ELR (cell line): ENCODE measurements around the gene FIBCD1.

ENCODE experiments used
- DNase-seq: peaks from one replicate; pipeline ENCODE4 v3.0.0-alpha.2; 2015; ENCODE audit warnings: low read depth

FIBCD1 gene

DNA sequence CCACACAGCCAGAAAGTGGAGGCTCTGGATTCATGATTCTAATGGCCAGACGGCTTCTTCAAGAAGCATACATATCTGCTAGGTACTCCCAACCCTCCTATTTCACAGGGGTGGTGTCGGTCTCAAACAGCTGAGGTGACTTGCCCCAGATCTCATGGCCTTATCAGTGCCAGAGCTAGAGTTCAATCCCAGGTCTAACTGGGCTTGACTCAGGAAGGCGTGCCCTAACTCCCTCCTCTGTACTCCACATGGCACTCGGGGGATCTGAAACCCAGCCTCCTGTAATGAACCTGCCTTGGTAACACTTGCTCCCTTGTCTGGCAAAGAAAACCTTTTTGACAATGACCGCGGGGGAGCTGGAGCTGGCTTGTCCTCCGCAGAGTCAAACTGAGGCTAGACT is 44.5 kb downstream of the FIBCD1 start:
- DNase-seq = no peak

DNA sequence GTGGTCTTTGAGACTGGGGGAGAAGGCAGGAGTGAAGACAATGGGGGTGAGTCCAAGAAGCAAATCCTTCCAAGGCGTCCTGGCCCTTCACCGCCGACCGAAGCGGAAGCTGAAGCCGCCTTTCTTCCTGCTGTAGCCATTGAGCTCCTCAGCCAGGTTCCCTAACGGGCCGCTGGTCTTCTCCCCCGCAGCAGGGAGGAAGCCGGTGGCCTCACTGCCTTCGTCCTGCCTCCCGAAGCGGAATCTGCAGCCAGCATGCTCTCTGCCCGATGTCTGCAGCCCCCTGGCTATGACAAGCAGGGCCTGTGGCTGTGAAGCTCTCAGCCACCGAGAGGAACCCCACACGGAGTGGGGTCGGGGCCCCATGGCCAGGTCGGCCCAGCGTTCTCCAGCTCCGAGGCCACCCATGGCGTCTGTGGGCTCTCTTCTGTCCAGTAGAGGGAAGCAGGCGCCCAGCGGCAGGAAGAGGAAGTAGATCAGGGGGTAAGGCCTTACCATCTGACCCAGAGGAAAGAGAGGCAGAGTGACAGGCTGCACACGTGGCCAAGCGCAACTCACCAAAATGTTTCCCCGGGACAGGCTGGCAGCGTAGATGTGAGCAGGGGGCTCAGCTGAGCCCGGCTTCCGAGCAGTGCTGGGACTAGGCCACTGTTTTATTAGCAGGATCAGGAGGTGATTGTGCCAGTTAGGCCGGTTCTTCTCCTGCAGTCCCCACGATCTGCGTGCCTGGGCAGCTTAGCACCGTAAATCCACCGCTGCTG is 45.5 kb downstream of the FIBCD1 start:
- DNase-seq = peak; percentile 35

DNA sequence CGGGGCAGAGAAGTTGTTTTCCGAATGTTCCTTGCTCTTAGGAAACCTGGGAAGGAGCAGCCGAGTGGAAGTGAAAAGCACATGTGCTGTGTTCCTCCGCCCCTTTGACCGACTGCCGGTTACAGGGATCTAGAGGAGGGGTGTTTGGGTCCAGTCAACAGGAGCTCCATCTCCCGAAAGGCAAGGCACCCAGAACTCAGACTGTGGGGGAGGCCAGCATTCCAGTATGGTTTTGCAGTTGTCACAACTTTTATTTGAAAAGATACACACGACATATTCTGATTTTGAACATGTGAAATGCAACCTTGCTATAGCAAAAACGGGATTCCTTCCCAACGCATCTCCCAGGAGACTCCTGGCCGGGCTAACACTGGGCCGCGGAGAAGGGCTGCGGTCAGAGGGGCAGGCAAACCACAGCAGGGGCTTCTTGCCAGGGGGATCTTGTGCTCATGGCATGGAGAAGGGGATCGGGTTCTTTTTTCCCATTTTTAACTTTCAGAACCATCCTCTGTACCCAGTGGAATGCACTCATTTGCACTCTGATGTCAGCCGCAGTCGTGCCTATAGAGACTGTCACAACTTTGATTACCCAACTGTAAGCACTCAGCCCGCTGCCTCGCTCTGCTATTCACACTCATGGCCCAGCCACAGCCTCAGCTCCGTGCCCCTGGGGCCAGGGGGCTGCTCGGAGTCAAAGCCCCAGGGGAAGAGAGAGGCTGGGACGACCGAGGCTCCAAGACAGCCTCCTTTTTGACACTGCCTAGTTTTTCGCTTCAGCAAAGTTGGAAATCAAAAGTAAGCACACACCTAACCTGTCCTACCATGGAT is 46.4 kb downstream of the FIBCD1 start:
- no peak for DNase-seq

DNA sequence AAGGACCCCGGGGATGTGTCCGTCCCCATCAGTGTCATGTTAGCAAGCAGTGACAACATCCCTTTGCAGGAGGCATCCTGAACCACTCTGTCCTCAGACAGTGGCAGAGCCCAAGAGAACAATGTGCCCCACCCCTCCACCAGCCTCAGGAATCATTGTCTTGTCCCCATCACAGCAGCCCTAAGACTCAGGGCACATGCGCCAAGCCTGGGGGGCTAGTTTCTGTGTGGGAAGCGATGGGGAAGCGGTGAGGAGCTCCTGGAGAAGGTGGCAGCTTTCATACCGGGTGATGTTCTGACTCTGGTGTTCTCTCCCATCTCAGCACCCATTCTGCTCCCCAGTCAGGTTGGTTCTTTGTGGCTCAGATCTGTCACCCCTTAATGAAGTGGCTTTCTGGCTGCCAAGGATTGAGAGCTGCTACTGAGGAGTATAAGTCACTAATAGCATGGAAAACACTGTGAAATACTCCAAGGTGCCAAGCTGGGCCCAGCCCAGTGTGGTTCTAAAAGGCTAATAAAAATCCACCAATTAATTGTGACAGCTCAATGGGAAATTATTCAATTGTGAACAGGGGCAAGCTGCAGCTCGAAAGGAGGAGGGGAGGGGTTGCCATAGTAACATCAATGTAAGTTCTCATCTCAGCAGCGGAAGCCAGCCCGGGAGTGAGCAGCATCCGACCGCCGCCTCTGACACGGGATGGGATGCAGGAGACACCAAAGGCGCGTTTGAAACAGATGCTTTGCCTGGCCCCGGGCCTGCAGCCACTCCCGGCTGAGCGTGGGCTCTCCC is 47.2 kb downstream of the FIBCD1 start:
- no peak for DNase-seq

DNA sequence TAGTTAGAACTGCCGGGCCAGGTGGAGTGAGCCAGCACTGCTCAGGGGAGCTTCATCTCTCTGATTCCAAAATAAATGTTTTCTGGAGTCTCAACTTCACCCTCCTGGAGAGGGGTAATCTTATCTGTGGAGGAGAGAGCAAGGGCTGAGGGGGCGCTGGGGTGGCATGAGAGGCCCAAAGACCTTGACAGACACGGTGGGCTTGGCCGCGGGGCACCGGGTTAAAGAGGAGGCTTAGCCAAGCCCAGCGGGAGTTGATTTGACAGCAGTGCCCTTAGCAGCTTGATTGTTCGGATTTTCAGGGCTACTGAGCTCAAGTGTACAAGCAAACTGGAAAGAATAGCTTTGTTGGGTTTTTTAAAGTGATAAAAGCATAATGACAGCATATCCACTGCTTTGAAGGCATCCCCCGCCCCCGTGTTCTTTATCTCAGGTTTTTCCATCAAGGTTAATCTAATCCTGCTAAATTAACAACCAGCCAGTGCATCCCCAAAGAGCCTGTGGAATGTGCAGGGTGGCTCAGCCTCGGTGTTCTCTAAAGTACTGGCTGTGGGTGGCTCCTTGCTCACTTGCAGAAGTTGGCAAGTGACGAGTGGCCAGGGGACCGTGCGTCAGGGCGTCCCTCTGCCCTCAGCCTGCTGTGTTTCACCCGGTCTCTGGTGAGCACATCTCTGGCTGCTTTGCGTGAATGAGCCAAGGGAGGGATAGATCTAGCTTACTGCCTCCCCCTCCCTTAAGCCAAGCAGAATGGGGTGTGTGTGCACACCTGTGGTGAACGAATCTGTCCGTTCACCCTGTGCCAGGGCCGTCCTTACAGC is 48.0 kb downstream of the FIBCD1 start:
- DNase-seq = no peak

DNA sequence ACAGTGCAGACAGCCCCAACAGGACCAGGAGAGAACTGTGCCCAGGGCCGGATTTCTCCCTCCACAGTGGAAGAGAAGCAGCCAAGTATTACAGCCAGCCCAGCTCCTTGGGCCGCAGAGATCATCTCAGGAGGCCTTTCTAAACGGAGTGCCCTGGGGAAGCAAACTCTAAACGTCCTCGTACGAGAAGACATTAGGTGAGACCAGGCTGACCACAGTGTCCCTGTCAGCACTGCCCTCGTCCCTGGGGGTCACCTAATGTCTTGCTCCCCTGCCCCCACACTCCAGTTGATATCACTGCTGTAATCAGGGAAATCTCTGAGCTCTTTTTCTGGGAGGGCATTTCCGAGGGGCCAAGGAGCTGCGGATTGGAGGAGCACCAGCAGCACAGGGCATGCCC is 48.9 kb downstream of the FIBCD1 start:
- no peak for DNase-seq

DNA sequence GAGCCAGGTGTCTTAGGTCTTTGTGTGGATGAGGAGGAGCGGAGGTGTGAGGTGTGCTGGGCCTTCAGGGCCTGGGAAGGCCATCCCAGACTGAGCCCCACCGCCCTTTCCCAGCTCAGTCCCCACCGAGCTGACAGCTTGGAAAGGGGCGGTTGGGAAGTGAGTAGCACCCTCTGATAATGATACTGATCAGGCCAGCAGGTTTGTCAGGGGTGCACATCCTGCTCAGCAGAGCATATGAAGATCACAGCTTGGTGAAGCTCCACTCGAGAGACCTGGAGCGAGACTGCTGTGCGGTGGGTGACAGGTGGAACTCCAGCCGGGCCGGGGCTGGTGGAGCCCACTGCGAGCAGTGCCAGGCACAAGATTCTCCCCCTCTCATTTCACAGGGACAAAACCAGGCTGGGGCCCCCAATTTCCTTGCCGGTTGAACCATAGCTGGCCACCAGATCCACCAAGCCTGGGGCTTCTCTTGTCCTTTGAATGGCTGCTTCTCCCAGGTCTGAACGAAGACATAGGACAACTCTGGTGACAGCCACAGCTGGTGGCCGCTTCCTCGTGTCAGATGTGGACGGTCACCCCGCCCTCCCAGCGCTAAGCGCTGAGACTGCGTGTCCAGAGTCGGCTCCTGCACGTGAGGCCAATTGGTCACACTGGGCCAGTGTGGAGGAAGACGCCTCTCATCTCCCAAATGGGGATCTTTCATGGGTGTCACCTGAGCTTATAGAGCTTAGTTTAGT is 50.7 kb downstream of the FIBCD1 start:
- DNase-seq = no peak

DNA sequence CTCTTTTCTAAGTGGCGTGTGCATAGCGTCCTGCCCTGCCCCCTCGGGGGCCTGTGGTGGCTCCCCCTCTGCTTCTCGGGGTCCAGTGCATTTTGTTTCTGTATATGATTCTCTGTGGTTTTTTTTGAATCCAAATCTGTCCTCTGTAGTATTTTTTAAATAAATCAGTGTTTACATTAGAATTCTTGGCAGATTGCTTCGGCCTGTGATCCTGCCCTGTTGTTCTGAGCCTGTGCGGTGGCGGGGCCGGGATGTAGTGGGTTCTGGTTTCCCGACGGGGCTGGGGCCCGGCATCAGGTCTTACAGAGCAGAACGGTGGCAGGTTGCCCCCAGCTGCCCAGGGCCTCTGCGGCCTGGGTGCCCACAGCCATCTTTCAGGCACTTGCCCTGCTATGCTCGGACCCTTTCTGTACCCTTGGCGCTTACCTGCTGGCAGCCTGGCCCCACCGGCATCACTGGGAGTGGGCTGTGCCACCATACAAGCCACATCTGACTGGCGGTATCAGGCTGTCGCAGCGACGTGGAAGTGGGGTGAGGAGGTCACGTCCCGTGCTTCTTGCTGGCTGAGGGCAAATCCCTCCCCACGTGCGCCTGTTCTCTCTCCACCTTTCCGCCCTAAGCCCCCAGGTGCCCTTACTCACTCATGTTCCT is 51.4 kb downstream of the FIBCD1 start:
- no peak for DNase-seq

DNA sequence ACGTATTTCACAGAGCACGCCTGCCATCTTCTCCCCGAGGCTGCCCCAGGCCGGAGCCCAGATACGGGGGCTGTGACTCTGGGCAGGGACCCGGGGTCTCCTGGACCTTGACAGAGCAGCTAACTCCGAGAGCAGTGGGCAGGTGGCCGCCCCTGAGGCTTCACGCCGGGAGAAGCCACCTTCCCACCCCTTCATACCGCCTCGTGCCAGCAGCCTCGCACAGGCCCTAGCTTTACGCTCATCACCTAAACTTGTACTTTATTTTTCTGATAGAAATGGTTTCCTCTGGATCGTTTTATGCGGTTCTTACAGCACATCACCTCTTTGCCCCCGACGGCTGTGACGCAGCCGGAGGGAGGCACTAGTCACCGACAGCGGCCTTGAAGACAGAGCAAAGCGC is 52.1 kb downstream of the FIBCD1 start:
- DNase-seq = no peak

DNA sequence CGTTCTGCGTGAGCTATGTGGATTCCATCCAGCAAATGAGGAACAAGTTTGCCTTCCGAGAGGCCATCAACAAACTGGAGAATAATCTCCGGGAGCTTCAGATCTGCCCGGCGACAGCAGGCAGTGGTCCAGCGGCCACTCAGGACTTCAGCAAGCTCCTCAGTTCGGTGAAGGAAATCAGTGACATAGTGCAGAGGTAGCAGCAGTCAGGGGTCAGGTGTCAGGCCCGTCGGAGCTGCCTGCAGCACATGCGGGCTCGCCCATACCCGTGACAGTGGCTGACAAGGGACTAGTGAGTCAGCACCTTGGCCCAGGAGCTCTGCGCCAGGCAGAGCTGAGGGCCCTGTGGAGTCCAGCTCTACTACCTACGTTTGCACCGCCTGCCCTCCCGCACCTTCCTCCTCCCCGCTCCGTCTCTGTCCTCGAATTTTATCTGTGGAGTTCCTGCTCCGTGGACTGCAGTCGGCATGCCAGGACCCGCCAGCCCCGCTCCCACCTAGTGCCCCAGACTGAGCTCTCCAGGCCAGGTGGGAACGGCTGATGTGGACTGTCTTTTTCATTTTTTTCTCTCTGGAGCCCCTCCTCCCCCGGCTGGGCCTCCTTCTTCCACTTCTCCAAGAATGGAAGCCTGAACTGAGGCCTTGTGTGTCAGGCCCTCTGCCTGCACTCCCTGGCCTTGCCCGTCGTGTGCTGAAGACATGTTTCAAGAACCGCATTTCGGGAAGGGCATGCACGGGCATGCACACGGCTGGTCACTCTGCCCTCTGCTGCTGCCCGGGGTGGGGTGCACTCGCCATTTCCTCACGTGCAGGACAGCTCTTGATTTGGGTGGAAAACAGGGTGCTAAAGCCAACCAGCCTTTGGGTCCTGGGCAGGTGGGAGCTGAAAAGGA is 53.3 kb downstream of the FIBCD1 start:
- DNase-seq = no peak

DNA sequence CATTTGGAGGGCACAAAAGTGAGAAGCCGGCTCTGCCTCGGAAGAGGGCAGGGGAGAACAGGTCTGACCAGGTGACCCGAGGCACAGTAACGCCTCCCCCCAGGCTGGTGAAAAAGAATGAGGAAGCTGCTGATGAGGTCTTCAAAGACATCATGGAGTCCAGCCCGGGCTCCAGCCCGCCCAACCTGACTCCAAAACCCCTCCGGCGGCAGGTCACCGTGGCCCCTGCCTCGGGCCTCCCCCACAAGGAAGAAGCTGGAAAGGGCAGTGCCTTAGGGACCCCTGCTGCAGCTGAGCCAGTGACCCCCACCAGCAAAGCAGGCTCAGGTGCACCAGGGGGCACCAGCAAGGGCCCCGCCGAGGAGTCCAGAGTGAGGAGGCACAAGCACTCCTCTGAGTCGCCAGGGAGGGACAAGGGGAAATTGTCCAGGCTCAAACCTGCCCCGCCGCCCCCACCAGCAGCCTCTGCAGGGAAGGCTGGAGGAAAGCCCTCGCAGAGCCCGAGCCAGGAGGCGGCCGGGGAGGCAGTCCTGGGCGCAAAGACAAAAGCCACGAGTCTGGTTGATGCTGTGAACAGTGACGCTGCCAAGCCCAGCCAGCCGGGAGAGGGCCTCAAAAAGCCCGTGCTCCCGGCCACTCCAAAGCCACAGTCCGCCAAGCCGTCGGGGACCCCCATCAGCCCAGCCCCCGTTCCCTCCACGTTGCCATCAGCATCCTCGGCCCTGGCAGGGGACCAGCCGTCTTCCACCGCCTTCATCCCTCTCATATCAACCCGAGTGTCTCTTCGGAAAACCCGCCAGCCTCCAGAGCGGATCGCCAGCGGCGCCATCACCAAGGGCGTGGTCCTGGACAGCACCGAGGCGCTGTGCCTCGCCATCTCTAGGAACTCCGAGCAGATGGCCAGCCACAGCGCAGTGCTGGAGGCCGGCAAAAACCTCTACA is 54.2 kb downstream of the FIBCD1 start:
- no peak for DNase-seq

DNA sequence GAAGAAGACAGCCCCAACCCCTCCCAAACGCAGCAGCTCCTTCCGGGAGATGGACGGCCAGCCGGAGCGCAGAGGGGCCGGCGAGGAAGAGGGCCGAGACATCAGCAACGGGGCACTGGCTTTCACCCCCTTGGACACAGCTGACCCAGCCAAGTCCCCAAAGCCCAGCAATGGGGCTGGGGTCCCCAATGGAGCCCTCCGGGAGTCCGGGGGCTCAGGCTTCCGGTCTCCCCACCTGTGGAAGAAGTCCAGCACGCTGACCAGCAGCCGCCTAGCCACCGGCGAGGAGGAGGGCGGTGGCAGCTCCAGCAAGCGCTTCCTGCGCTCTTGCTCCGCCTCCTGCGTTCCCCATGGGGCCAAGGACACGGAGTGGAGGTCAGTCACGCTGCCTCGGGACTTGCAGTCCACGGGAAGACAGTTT is 54.9 kb downstream of the FIBCD1 start:
- DNase-seq = no peak

DNA sequence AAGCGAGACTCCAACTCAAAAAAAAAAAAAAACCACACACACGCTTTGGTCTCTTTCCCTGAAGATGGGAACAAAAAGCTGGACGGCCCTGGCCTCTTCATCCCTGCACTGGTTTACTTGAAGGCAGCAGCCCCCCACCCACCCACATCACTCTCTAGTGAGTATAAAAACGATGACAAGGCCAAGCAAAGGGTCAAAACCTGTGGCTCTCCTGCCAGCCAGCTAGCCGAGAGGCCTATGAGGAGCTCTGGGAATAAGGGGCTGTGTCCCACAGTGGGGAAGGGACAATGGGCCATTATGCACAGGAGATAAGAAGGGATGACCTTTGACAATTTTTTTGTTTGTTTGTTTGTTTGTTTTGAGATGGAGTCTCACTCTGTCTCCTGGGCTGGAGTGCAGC is 55.6 kb downstream of the FIBCD1 start:
- DNase-seq = no peak

DNA sequence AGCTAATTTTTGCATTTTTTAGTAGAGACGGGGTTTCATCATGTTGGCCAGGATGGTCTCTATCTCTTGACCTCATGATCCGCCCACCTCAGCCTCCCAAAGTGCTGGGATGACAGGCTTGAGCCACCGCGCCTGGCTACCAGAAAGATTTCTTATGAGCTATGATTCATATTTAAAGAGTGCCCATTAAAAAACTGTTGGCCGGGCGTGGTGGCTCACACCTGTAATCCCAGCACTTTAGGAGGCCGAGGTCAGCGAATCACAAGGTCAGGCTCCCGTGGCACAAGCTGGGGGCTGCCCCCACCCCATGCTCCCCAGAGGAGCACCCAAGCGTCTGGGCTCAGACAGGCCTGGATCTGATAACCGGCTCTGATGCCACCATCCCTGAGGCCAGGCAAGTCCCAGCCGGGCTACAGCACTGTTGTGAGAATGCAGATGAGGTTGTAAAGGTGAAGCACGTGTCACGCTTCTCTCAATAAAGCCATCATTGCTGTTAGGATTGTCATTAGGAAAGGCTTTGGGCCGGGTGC is 56.3 kb downstream of the FIBCD1 start:
- no peak for DNase-seq

DNA sequence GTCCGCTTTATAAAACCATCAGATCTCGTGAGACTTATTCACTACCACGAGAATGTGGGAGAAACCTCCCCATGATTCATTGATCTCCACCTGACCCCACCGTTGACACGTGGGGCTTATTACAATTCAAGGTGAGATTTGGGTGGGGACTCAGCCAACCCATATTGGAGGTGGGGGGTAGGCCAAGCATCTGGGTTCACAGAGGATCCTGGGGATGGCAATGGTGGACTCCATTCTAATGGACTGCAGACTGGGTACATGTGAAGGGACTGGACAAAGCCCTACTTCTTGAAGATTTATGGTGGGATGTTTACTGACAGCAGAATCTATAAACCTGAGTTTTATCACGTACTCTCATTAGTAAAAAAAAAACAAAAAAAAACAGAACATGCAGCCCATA is 57.5 kb downstream of the FIBCD1 start:
- no peak for DNase-seq

DNA sequence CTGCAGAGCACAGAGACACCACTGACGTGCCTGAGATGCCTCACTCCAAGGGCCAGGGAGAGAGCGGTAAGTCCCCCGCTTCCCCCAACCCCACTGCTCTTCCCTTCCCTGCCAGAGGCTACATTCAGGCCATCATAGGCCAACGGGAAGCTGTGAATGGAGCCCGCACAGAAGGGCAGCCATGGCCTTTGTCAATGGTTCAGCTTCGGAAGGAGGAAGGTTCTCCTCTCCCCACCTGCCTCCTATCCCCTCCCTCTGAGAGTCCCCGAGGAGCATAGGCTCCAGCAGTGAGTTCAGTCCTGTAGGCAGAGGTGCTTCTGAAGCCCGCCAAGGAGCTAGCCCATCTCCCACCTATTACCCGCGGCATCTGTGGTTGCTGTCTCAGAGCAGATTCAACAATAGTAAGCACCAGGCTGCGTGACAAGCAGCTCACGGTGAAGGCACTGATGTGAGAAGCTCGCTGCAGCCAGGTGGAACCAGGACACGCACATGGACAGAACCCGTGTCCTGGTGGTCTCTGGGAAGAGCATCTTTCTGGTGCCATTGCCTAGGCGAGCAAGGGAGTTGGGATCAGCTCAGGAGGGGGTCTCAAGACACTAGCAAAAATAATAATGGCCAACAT is 58.3 kb downstream of the FIBCD1 start:
- no peak for DNase-seq

DNA sequence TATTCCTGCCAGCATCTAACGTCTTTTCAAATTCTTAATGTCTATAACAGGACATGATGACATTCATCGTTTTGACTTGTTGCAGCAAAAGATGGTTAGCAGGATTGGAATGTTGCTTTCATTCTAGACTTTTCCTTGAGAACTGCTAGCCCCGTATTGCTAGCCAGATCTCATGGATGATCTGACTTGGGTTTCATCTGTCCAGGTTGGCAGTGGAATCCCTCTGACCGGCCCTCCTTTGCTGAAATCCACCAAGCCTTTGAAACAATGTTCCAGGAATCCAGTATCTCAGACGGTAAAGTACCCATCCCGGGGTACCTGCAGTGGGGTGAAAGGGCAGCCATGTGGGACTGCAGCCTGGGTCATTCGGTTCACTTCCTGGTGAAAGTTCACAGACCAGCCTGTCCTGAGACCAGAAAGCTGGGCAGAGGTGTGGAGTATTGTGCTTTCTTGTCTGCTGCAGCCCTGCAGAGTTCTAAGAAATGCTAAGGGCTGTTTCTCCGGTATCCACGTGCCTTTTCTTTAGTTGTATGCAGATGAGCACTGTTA is 59.1 kb downstream of the FIBCD1 start:
- DNase-seq = no peak
